ENCODE measurements around the gene CFAP68.

GRCh38 chr11:111925953-111926352 is 46.6 kb downstream of the CFAP68 start:
- no peak for TF ChIP-seq MAFG (tag; conservative IDR thresholded peaks at IDR 0.05)
- TF ChIP-seq ZC3H11A (IDR thresholded peaks at IDR 0.05; ENCODE audit: low read depth, low read length): no peak
- TF ChIP-seq HIVEP1 (CRISPR knock-in tag; IDR thresholded peaks at IDR 0.05): no peak
- TF ChIP-seq E2F5 (CRISPR knock-in tag; IDR thresholded peaks at IDR 0.05): no peak
- no peak; a peak in 1 of 6 replicates for TF ChIP-seq CTCF (IDR thresholded peaks at IDR 0.05 in 2 of 3, conservative IDR thresholded peaks at IDR 0.05 in 1 of 3; ENCODE audit: insufficient read depth in 2 of 3, low read depth in 1 of 3, low read length in 3 of 3)
- no peak; a peak in 1 of 4 replicates for TF ChIP-seq SIN3A (IDR thresholded peaks at IDR 0.05; ENCODE audit: borderline replicate concordance in 2 of 2, control insufficient read depth in 1 of 2, low read depth in 2 of 2, low read length in 2 of 2)
- TF ChIP-seq THRB (CRISPR knock-in tag; conservative IDR thresholded peaks at IDR 0.05): no peak
